MM.1S (cell line): ENCODE measurements around the gene CACNA1H.

Source experiments
- EZH2 ChIP-seq: fragments of 300-600 bp; sonication (generic); optimal IDR thresholded peaks from 2 replicates; pipeline ENCODE3; 2017; ENCODE audit warnings: low read depth, mild to moderate bottlenecking, antibody characterized with exemption, low read length, mixed read lengths
- EZH2phosphoT487 ChIP-seq: fragments of 300-600 bp; sonication (generic); IDR thresholded peaks from 2 replicates; pipeline ENCODE4 v1.6.1; 2018; ENCODE audit warnings: antibody characterized with exemption, low read length
- TF ChIP-seq, protein P1 (sequence below): fragments of 300-600 bp; sonication (generic); IDR thresholded peaks from 2 replicates; pipeline ENCODE4 v1.5.1; 2016; ENCODE audit warnings: antibody characterized with exemption, low read length, mixed read lengths

- TF ChIP-seq, protein P1, sequence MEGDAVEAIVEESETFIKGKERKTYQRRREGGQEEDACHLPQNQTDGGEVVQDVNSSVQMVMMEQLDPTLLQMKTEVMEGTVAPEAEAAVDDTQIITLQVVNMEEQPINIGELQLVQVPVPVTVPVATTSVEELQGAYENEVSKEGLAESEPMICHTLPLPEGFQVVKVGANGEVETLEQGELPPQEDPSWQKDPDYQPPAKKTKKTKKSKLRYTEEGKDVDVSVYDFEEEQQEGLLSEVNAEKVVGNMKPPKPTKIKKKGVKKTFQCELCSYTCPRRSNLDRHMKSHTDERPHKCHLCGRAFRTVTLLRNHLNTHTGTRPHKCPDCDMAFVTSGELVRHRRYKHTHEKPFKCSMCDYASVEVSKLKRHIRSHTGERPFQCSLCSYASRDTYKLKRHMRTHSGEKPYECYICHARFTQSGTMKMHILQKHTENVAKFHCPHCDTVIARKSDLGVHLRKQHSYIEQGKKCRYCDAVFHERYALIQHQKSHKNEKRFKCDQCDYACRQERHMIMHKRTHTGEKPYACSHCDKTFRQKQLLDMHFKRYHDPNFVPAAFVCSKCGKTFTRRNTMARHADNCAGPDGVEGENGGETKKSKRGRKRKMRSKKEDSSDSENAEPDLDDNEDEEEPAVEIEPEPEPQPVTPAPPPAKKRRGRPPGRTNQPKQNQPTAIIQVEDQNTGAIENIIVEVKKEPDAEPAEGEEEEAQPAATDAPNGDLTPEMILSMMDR = no peak
- TF ChIP-seq EZH2 = no peak
- TF ChIP-seq EZH2phosphoT487 = no peak
Measured at GRCh38 chr16:1108299-1109252, 44.3 kb upstream of the CACNA1H start.
